ENCODE measurements around the gene GPR137B.

Gene GPR137B

GRCh38 chr1:236165238-236165981, 23.1 kb downstream of the GPR137B start:
- no peaks in the 10 kb centered on the region for H3K4me1 ChIP-seq
- H3K27me3 ChIP-seq (ENCODE audit: low read depth): no peaks in the 10 kb centered on the region
- no peaks in the 10 kb centered on the region for H3K36me3 ChIP-seq (replicated peaks)
- in situ Hi-C loops (cut with MboI; ENCODE audit: low sequenced_read_pairs): no loop called here
- DNase-seq (ENCODE audit: low spot score in 2 of 2): no peak
- H3K9me3 ChIP-seq: peaks cover 8% of the 10 kb centered on the region
- no peak overlapping the region for H3K4me3 ChIP-seq

GRCh38 chr1:236166041-236166440, 23.7 kb downstream of the GPR137B start:
- no peaks in the 10 kb centered on the region for H3K4me1 ChIP-seq
- H3K4me3 ChIP-seq: no peak overlapping the region
- in situ Hi-C loops (cut with MboI; ENCODE audit: low sequenced_read_pairs): no loop called here
- peaks cover 8% of the 10 kb centered on the region for H3K9me3 ChIP-seq
- no peaks in the 10 kb centered on the region for H3K36me3 ChIP-seq (replicated peaks)
- DNase-seq (ENCODE audit: low spot score in 2 of 2): no peak
- H3K27me3 ChIP-seq (ENCODE audit: low read depth): no peaks in the 10 kb centered on the region

GRCh38 chr1:236167154-236167553, 24.8 kb downstream of the GPR137B start:
- no peaks in the 10 kb centered on the region for H3K4me1 ChIP-seq
- DNase-seq (ENCODE audit: low spot score in 2 of 2): no peak
- no peaks in the 10 kb centered on the region for H3K27me3 ChIP-seq (ENCODE audit: low read depth)
- in situ Hi-C loops (cut with MboI; ENCODE audit: low sequenced_read_pairs): no loop called here
- no peaks in the 10 kb centered on the region for H3K9me3 ChIP-seq
- H3K4me3 ChIP-seq: no peak overlapping the region
- no peaks in the 10 kb centered on the region for H3K36me3 ChIP-seq (replicated peaks)

DNA sequence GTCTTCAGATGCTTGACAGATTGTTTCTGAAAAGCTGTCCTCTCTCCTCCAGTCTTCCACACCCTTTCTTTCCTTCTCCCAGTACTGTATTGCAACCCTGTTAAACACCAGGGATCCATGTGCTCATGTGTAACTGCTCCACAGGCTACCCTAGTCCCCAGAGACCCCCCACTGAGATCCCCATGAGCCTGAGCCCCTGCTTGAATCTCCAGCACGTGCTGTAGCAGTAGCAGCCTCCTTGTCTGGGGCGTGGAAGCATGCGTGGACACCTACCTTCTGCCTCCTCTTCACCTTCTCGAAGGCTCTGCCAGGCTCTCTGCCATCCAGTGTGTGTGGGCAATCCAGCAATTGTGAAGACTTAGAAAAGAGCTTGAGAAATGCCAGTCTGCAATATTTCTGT, 25.2 kb downstream of the GPR137B start:
- Histone ChIP-seq H3K36me3 (replicated peaks) (no peaks in the 10 kb centered on the region), H3K27me3 (ENCODE audit: low read depth) (no peaks in the 10 kb centered on the region), H3K9me3 (no peaks in the 10 kb centered on the region), H3K4me1 (no peaks in the 10 kb centered on the region), H3K4me3 (no peak overlapping the region)
- in situ Hi-C loops (cut with MboI; ENCODE audit: low sequenced_read_pairs): no loop called here
- no peak for DNase-seq (ENCODE audit: low spot score in 2 of 2)

DNA sequence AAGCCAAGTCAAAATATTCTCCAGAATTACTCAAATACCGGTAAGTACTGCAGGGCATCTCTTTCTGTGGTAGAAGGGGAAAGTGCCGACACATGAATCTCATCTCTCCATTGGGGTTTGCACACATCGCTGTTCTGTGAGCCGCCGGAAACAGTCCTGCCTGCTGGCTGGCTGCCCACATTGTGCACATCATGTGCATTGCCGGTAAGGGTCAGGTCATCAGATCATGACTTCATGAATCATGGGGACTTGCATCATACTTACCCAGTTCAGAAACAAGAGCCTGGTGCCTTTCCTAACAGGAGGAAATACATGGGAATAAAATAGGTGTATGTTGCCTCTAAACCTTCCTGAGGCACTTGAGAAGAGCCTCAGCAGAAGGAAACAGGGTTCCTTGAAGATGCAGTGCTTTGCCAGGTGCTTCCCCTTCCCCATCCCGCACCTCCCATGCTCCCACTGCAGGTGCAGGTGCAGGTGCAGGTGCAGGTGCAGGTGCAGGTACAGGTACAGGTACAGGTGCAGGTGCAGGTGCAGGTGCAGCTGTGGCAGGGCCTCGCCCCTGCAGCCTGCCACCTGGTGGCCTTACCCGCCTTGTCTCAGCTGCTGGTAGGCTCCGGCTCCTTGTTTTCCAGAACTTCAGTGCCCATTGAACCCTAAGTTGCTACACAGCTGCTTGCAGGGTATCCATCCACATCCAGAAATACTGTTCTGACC, 26.5 kb downstream of the GPR137B start:
- Histone ChIP-seq H3K9me3 (no peaks in the 10 kb centered on the region), H3K4me1 (no peaks in the 10 kb centered on the region; the same call in 1 of the 2 replicates), H3K4me3 (no peak overlapping the region), H3K27me3 (ENCODE audit: low read depth) (no peaks in the 10 kb centered on the region), H3K36me3 (replicated peaks) (no peaks in the 10 kb centered on the region)
- in situ Hi-C loops (cut with MboI; ENCODE audit: low sequenced_read_pairs): no loop called here
- no peak for DNase-seq (ENCODE audit: low spot score in 2 of 2)

GRCh38 chr1:236172041-236172579, 29.8 kb downstream of the GPR137B start:
- Histone ChIP-seq H3K36me3 (replicated peaks) (no peaks in the 10 kb centered on the region), H3K4me3 (no peak overlapping the region), H3K9me3 (no peaks in the 10 kb centered on the region), H3K4me1 (no peaks in the 10 kb centered on the region; the same call in 1 of the 2 replicates), H3K27me3 (ENCODE audit: low read depth) (no peaks in the 10 kb centered on the region)
- in situ Hi-C loops (cut with MboI; ENCODE audit: low sequenced_read_pairs): no loop called here
- DNase-seq (ENCODE audit: low spot score in 2 of 2): no peak

DNA sequence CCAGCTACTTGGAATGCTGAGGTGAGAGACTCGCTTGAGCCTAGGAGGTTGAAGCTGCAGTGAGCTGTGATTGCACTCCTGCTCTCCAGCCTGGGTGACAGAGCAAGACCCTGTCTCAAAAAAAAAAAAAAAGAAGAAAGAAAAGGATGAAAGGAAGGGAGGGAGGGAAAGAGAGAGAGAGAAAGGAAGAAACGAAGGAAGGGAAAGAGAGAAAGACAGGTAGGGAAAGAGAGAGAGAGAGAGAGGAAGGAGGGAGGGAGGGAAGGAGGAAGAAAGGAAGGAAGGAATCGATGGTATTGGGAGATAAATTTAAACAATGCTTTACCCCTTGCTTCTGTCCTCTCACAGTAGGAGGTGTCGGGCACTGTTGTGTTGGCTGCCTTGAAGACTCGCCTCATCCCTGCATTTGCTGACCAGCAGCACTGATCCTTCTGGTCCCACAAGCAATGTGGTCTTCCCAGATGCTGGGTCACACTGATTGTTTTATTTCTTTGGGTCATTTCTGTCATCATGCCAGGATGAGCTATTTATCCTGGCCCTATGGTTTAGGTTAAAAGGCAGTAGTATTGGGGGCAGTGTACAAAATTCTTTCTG, 30.9 kb downstream of the GPR137B start:
- Histone ChIP-seq H3K27me3 (ENCODE audit: low read depth) (no peaks in the 10 kb centered on the region), H3K36me3 (replicated peaks) (no peaks in the 10 kb centered on the region), H3K4me3 (no peak overlapping the region), H3K4me1 (no peaks in the 10 kb centered on the region; the same call in 1 of the 2 replicates), H3K9me3 (no peaks in the 10 kb centered on the region)
- in situ Hi-C loops (cut with MboI; ENCODE audit: low sequenced_read_pairs): no loop called here
- no peak for DNase-seq (ENCODE audit: low spot score in 2 of 2)

DNA sequence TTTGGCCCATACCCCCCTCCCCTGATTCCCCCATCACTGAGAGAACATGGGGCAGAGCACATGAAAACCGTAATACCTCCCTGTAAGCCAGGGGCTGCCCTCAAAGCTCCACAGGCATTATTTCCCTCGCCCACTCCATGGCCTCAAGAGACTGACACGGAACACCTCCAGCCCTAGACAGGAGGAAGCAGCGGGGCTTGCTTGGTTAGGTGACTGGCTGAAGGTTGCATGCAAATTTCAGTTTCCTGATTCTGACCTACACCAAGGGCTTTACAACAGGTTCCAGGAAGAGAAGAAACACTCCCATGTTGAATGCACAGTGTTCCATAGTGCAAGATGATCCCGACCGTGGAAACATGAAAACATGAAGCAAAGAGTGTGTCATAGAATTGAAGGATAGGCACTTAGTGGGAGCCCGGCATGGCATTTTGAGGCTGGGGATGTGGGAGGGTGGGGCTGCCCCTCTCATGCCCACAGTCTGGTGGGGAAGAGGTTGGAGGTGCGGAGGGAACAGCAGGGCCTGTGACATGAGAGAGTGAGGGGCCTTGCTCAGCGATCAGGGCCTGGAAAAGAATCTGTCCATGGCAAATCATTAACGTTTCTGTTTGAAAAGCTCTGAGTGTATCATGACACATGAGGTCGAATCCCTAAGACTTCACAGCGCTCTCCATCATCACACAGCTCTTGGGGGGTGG, 33.5 kb downstream of the GPR137B start:
- no peaks in the 10 kb centered on the region for H3K9me3 ChIP-seq
- no peak for DNase-seq (ENCODE audit: low spot score in 2 of 2)
- in situ Hi-C loops (cut with MboI; ENCODE audit: low sequenced_read_pairs): no loop called here
- H3K27me3 ChIP-seq (ENCODE audit: low read depth): no peaks in the 10 kb centered on the region
- H3K36me3 ChIP-seq (replicated peaks): no peaks in the 10 kb centered on the region
- no peak overlapping the region for H3K4me3 ChIP-seq
- no peaks in the 10 kb centered on the region; the same call in 1 of the 2 replicates for H3K4me1 ChIP-seq

DNA sequence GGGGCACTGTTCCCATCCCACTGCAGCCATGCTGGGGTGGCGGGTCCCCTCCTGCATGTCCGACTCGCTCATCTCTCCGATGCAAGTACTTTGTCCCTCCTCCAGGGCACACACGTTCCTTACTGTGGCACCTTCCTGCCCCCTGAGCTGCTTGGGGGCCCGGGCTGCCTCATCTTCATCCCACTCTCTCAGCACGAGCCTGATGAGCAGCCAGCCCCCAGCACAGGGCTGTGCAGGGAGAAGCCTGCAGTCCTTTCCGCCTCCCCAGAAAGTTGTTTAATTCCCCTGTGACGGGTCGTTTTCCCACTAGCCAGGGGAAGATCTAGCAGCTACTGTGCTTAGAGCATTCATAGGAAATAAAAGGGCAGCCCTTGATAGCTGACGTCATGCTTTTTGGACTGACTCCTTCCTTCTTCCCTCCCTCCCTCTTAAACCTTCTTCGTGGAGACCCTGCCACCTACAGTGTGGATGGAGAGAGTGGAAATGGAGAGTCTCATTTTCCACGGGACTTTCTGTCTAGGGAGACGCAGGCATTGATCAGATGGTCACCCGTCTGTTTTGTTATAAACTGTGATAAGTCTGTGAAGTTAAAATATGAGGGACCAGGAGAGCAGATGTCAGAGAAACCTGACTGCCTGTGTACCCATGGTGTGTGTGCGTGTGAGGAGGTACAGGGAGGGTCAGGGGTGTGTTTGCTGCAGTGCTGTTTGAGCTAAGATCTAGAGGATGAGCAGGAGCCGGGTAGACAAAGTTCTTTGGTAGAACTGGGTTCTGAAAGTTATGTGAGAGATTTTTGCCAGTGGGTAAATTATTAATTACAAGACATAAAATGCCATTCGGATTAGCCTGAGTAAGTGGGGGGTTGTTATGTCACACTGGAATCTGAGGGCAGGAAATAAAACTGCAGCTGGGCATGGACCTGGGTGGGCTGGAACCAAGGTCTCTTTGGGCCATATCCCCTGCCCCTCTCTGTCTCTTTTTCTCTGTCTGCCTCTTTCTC, 34.3 kb downstream of the GPR137B start:
- no peaks in the 10 kb centered on the region for H3K36me3 ChIP-seq (replicated peaks)

GRCh38 chr1:236179634-236180033, 37.3 kb downstream of the GPR137B start:
- Histone ChIP-seq H3K27me3 (ENCODE audit: low read depth) (no peaks in the 10 kb centered on the region), H3K4me3 (no peak overlapping the region), H3K9me3 (no peaks in the 10 kb centered on the region), H3K4me1 (no peaks in the 10 kb centered on the region), H3K36me3 (replicated peaks) (no peaks in the 10 kb centered on the region)
- in situ Hi-C loops (cut with MboI; ENCODE audit: low sequenced_read_pairs): no loop called here
- DNase-seq (ENCODE audit: low spot score in 2 of 2): no peak

More for the DNA sequence above, 34.3 kb downstream of the GPR137B start:
- H3K4me3 ChIP-seq: no peak overlapping the region
- no peaks in the 10 kb centered on the region for H3K9me3 ChIP-seq
- no peaks in the 10 kb centered on the region for H3K27me3 ChIP-seq (ENCODE audit: low read depth)
- no peak for DNase-seq (ENCODE audit: low spot score in 2 of 2)
- in situ Hi-C loops (cut with MboI; ENCODE audit: low sequenced_read_pairs): no loop called here
- no peaks in the 10 kb centered on the region; the same call in 1 of the 2 replicates for H3K4me1 ChIP-seq

DNA sequence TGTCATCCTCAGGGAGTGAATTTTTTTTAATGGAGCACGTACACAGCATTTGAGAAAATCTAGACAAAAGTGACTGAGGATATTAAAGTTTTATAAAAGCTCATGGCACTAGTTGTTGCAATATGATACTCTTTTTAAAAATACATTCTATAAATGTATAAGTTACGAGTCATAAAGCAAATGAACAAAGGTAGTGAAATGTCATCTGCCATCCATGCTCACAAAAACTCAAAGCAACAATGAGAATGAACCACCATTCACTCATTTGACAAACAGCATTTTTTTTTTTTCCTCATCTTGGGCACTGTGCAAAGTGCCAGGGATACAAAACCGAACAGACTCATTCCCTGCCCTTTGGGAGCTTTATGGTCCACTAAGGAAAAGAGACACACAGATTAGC, 38.7 kb downstream of the GPR137B start:
- no peaks in the 10 kb centered on the region for H3K36me3 ChIP-seq (replicated peaks)
- H3K4me1 ChIP-seq: no peaks in the 10 kb centered on the region
- H3K4me3 ChIP-seq: no peak overlapping the region
- in situ Hi-C loops (cut with MboI; ENCODE audit: low sequenced_read_pairs): no loop called here
- DNase-seq (ENCODE audit: low spot score in 2 of 2): no peak
- no peaks in the 10 kb centered on the region for H3K27me3 ChIP-seq (ENCODE audit: low read depth)
- no peaks in the 10 kb centered on the region for H3K9me3 ChIP-seq

- no peak overlapping the region for H3K4me3 ChIP-seq
- in situ Hi-C loops (cut with MboI; ENCODE audit: low sequenced_read_pairs): no loop called here
- no peaks in the 10 kb centered on the region for H3K9me3 ChIP-seq
- H3K27me3 ChIP-seq (ENCODE audit: low read depth): no peaks in the 10 kb centered on the region
- DNase-seq (ENCODE audit: low spot score in 2 of 2): peak in 1 of 2 experiments; percentile 22
- no peaks in the 10 kb centered on the region for H3K4me1 ChIP-seq
- 0 out of 2 replicates have a peak, but pooled peaks cover 2% of the 10 kb centered on the region for H3K36me3 ChIP-seq (replicated peaks)
Measured at GRCh38 chr1:236185687-236186086, 43.3 kb downstream of the GPR137B start.
